T47D (cell line): Measurements from ENCODE around the gene MXI1.

Experiments
- DNase-seq, 2 experiments: peaks; one replicate each; pipeline versions ENCODE4 v3.0.0 to v3.0.0-alpha.2; 2011 to 2012; ENCODE audit warnings: low read depth in 1 of 2, low spot score in 1 of 2
- JUND ChIP-seq: IDR thresholded peaks from 2 replicates; pipeline ENCODE4 v1.6.1; 2012; ENCODE audit warnings: low read depth
- in situ Hi-C: cut with HindIII; loops from 2 replicates; pipeline ENCODE4 v1.10.0; 2016; ENCODE audit warnings: low sequenced_read_pairs, low pct_unique_long_range_greater_than_20kb

Gene MXI1

DNA sequence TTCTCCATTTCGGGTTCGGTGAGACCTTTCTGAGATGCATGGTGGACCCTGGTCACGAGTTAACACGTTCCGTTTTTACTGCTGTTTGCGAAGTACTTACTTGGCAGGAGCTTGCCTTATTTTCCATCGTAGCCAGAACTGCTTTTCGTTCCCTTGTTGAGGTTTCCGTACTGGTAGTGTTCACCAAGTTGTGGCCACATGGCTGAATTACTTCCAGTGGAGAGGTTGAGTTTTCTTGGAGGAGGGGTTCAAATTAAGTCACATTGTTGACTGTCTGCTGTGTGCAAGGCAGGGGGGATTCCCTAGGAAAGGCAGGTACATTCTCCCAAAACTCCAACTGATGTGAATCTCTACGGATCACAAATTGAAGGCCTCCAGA lies 4.0 kb downstream of the MXI1 start:
- DNase-seq: no peak
- in situ Hi-C loops: no loop called here
- TF ChIP-seq JUND: no peak

DNA sequence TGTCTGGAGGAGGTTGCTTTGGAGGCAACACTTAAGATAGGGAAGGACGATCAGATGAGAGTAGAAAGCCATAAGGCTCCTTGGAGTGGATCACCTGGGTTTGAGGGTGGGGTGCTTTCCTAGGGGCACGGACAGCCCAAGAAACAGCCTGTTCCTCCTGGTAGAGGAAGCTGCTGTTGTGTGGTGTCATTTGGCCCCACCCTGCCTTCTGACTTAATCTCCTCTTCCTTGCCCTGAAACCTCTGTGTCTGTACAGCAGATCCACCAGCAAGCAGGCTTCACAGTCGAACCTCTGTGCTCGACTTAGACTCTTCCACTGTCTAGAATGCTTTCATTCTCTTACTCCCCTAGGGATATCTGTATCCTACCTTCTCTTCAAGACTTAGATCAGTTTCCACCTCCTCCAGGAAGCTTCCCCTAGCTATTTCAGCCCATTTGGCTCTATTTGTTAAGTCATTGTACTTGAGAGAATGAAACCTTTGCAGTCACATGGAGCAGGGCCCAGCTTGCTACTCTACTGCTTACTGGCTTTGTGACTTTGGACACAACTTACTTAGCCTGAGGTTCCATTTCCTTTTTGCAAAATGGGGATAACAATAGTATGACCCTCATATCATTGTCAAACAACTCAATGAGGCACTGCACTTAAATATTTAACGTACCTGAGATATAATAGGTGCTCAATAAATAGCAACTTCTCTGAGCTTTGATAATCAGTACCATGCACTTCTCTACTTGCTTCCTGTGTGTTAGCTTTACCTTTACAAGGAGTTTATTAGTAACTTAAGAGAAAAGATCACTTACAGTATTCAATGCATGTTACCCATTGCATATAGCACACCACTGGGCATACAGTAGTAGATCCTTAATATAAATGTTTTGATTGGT lies 5.0 kb downstream of the MXI1 start:
- in situ Hi-C loops: no loop called here

DNA sequence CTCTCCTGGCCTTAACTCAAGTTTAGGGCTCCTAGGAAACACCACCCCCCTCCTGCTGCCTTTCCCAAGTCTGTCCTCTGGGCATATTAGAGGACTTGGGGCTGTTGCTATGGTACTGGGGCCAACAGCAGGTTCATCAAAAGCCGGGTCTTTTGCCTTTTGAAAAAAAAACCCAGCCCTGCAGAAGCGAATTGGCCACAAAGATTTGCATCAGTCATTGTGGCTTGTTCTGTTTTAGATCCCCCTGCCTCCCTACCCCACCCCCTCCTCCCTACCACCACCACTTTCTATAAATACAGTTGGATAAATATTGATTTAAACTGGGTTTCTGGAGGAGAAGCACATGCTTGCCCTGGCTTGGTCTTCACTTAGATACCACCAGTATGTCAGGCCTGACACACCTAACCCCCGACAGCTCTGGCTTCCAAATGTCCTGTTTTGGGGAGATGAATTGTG lies 7.0 kb downstream of the MXI1 start:
- no peak for DNase-seq
- no peak for TF ChIP-seq JUND
- in situ Hi-C loops: no loop called here

More for the DNA sequence above, 5.0 kb downstream of the MXI1 start:
- no peak for TF ChIP-seq JUND
- DNase-seq: no peak

DNA sequence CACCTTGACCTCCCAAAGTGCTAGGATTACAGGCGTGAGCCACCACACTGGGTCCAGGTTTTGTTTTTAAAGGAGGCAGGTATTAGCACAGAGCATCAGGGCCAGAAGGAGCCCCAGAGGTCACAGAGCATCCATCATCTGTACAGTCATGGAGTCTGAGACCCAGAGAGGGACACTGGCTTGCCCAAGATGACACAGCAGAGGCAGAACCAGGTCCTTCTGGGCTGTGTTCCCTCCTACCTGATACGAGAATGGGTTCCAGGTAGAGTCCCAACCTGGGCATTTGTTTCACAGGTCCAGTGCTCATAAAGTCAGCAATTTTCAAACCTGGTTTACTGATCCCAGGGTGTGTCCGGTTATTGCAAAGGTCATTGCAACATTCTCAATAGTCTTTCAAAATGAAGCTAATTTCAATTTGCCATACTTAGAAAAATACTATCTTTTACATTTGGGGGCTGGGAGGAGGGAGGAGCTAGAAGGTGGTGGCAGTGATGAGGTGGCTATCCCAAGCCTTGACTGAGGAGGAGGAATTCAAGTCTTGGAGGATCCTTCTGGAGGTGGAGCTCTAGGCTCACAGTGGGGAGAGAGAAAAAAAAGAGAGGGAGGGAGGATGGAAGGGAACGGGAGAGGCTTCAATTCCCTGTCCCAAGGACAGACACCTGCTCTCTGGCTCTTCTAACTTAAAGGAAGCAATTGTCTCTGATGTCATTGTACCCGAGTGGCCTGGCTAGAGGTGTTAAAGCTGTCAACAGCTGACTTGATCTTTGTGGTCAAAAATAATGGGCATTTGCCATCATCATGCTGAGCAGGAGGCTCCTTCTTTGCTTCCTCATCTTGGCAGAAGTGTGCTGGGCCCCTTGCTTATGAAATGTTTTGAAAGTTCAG lies 8.1 kb downstream of the MXI1 start:
- no peak for TF ChIP-seq JUND
- DNase-seq: peak in 1 of 2 experiments; percentile 50
- in situ Hi-C loops: no loop called here

DNA sequence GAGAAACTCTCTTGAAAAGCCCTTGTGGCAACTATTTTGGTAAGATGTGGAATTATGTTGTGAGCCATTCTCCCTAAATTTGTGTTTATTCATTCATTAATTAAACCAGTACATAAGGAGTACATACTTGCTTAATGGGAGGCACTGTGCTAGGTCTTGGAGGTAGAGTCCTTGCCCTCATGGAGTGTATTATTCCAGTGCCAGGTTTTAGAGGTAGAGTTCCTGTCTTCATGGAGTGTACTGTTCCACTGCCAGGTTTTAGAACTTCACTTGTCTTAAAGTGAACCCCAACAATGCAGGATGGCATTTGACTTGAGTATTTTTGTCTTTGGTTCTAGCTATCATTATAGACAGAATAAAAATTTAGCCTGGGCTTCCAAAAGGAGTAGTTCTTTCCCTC lies 8.8 kb downstream of the MXI1 start:
- in situ Hi-C loops: no loop called here
- peak in 1 of 2 experiments; percentile 74 for DNase-seq
- TF ChIP-seq JUND: no peak

GRCh38 chr10:110216942-110217661 lies 9.7 kb downstream of the MXI1 start:
- no peak for TF ChIP-seq JUND

GRCh38 chr10:110217662-110218008 lies 10.2 kb downstream of the MXI1 start:
- in situ Hi-C loops: no loop called here

More at GRCh38 chr10:110216942-110217661, 9.7 kb downstream of the MXI1 start:
- in situ Hi-C loops: no loop called here
- no peak for DNase-seq

DNA sequence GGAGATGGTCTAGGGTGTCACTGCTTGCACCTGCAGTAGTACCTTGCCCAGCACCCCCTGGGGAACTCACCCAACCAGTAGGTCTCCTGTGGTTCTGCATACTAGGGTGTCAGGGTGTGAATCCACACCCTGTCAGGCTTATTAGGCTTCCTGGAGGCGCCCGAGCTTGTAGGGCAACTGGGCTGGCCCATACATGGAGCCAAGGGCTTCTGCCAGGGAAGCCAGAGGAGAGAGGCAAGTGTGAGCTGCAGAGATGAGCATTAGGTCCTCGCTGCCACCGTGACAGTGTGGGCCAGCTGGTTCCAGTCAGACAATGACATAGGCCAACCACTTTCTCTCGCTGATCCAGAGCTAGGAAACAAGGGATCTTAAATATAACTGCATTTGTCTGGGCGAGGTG lies 11.2 kb downstream of the MXI1 start:
- in situ Hi-C loops: no loop called here
- DNase-seq: peak in 1 of 2 experiments; percentile 9
- no peak for TF ChIP-seq JUND

More at GRCh38 chr10:110217662-110218008, 10.2 kb downstream of the MXI1 start:
- no peak for TF ChIP-seq JUND
- DNase-seq: no peak

- in situ Hi-C loops: no loop called here
- no peak for TF ChIP-seq JUND
- no peak for DNase-seq
Measured at GRCh38 chr10:110219884-110220283, 12.5 kb downstream of the MXI1 start.

- in situ Hi-C loops: no loop called here
- TF ChIP-seq JUND: no peak
- DNase-seq: no peak
Measured at GRCh38 chr10:110220398-110220797, 13.0 kb downstream of the MXI1 start.

- no peak for DNase-seq
- TF ChIP-seq JUND: no peak
- in situ Hi-C loops: no loop called here
Measured at GRCh38 chr10:110221044-110221720, 13.8 kb downstream of the MXI1 start.
